B cell (primary cell): ENCODE measurements around the gene CPLX1. TPM values are rescaled to one million over a fixed set of nuclear protein-coding genes. Genes with fewer than 3 reads are reported as not detected.

Experiments
- ATAC-seq: fragments of 200-7000 bp; cut with Tn5 transposase; one replicate; pipeline ENCODE4 v1.10.0; 2021; ENCODE audit warnings: low read depth, mild to moderate bottlenecking, moderate number of reproducible peaks, moderate library complexity
- CTCF ChIA-PET: fragments of 350-600 bp; sonication (Branson Sonifier 250); formaldehyde crosslinking; loops from one replicate; lab custom pipeline; 2021; ENCODE audit warnings: antibody characterized with exemption, inconsistent platforms; lab: Charles Lee
- POLR2A ChIA-PET: fragments of 350-600 bp; sonication (Branson Sonifier 250); formaldehyde crosslinking; loops from one replicate; lab custom pipeline; 2021; ENCODE audit warnings: antibody characterized with exemption; lab: Charles Lee
- DNase-seq: peaks from one replicate; pipeline ENCODE4 v3.0.0; 2013
- H2AFZ ChIP-seq: 2 replicates; pipeline ENCODE4 v1.6.1; 2012; ENCODE audit warnings: mild to moderate bottlenecking, low read depth, low read length; ENCODE audit not compliant: insufficient read depth, poor library complexity, severe bottlenecking
- H3K27ac ChIP-seq, 2 donors: 1 replicate in 1 of 2; 2 replicates in 1 of 2; pipeline ENCODE4 v1.5.1; 2012 to 2013; ENCODE audit warnings: low read length in 2 of 2, mild to moderate bottlenecking in 2 of 2, moderate library complexity in 1 of 2
- H3K27me3 ChIP-seq, 4 experiments: fragments of 200-600 bp in 1 of 4; sonication (generic) in 1 of 4; replicated peaks in 1 of 4; 1 replicate in 2 of 4; 2 replicates in 2 of 4; pipeline versions ENCODE4 v1.6.1 to v1.7.0; 2013 to 2016; ENCODE audit warnings: low read length in 3 of 4, mild to moderate bottlenecking in 2 of 4, mixed read lengths in 1 of 4, moderate library complexity in 1 of 4; ENCODE audit not compliant: insufficient read depth in 4 of 4, control insufficient read depth in 3 of 4; ENCODE audit errors: control extremely low read depth in 1 of 4
- H3K36me3 ChIP-seq, 2 experiments: replicated peaks in 1 of 2; 1 replicate in 1 of 2; 2 replicates in 1 of 2; pipeline versions ENCODE4 v1.6.1 to v1.7.1; 2013; ENCODE audit warnings: low read length in 1 of 2; ENCODE audit not compliant: insufficient read depth in 2 of 2, control insufficient read depth in 1 of 2; ENCODE audit errors: control extremely low read depth in 1 of 2, extremely low read depth in 1 of 2
- H3K4me1 ChIP-seq, 2 donors: fragments of 200-600 bp in 1 of 2; sonication (generic) in 1 of 2; 1 replicate in 1 of 2; 2 replicates in 1 of 2; pipeline versions ENCODE4 v1.5.1 to v1.6.1; 2013 to 2017; ENCODE audit warnings: low read length in 2 of 2; ENCODE audit not compliant: control insufficient read depth in 2 of 2, insufficient read depth in 2 of 2
- H3K4me2 ChIP-seq: replicated peaks from 2 replicates; pipeline ENCODE3; 2012; ENCODE audit warnings: mild to moderate bottlenecking, low read depth, low read length; ENCODE audit not compliant: poor library complexity, severe bottlenecking
- H3K4me3 ChIP-seq, 5 experiments: fragments of 200-600 bp in 1 of 5; sonication (generic) in 1 of 5; 1 replicate in 3 of 5; 2 replicates in 2 of 5; pipeline versions ENCODE4 v1.5.1 to v1.7.0; 2011 to 2016; ENCODE audit warnings: low read length in 4 of 5, mild to moderate bottlenecking in 4 of 5, low read depth in 2 of 5, control low read depth in 1 of 5, moderate library complexity in 1 of 5; ENCODE audit not compliant: insufficient read depth in 1 of 5; ENCODE audit errors: control extremely low read depth in 1 of 5, extremely low read depth in 1 of 5
- H3K79me2 ChIP-seq: fragments of 200-600 bp; sonication (generic); one replicate; pipeline ENCODE4 v1.6.0; 2016; ENCODE audit warnings: low read length; ENCODE audit not compliant: control insufficient read depth, insufficient read depth
- H3K9ac ChIP-seq: fragments of 200-600 bp; sonication (generic); 2 replicates; pipeline ENCODE4 v1.6.1; 2017; ENCODE audit warnings: mild to moderate bottlenecking, low read length, moderate library complexity
- H3K9me3 ChIP-seq, 3 donors: one replicate each; pipeline versions ENCODE4 v1.6.1 to v1.7.1; 2013; ENCODE audit warnings: low read length in 2 of 3; ENCODE audit not compliant: control insufficient read depth in 2 of 3, insufficient read depth in 1 of 3; ENCODE audit errors: control extremely low read depth in 1 of 3
- H4K20me1 ChIP-seq: 2 replicates; pipeline ENCODE4 v1.6.0; 2012; ENCODE audit warnings: mild to moderate bottlenecking, low read length; ENCODE audit not compliant: insufficient read depth, control insufficient read depth, poor library complexity, severe bottlenecking
- H3K27ac Mint-ChIP-seq: one replicate; pipeline ENCODE4 v1.8.0; 2021; ENCODE audit warnings: mixed read lengths
- H3K27me3 Mint-ChIP-seq: one replicate; pipeline ENCODE4 v1.8.0; 2021; ENCODE audit warnings: mixed read lengths
- H3K4me1 Mint-ChIP-seq: one replicate; pipeline ENCODE4 v1.8.0; 2021; ENCODE audit warnings: mixed read lengths
- H3K4me3 Mint-ChIP-seq: one replicate; pipeline ENCODE4 v1.8.0; 2021; ENCODE audit warnings: mixed read lengths
- H3K9me3 Mint-ChIP-seq: one replicate; pipeline ENCODE4 v1.8.0; 2022; ENCODE audit warnings: mixed read lengths; ENCODE audit not compliant: insufficient read depth
- EZH2 ChIP-seq: IDR thresholded peaks from 2 replicates; pipeline ENCODE4 v1.6.1; 2012; ENCODE audit warnings: borderline replicate concordance, low read depth, mild to moderate bottlenecking, moderate library complexity, low read length; ENCODE audit not compliant: insufficient read depth, poor library complexity, severe bottlenecking
- WGBS: methylation state at CpG from one replicate; pipeline ENCODE4 v1.1.5; 2013; ENCODE audit warnings: missing lambda C conversion rate; ENCODE audit not compliant: insufficient coverage; 5-methylcytosine and 5-hydroxymethylcytosine counted together
- intact Hi-C: fragments of 100-400 bp; cut with micrococcal nuclease; formaldehyde crosslinking; loops from one replicate; pipeline ENCODE4 v1.10.0; 2022
- polyA plus RNA-seq: library from polyadenylated mRNA; depleted of rRNA; stranded (reverse); fragments of >200 nt; gene quantifications from 2 replicates; pipeline ENCODE4 v1.2.3, GENCODE V29; 2012
- total RNA-seq, 2 donors: library from RNA; stranded (reverse); fragments of 120-200 nt in 1 of 2; gene quantifications; 1 replicate in 1 of 2; 2 replicates in 1 of 2; pipeline versions ENCODE4 v1.2.3 to v1.2.4, GENCODE V29; 2013 to 2022
- TF ChIP-seq, protein P1 (sequence below): fragments of 200-600 bp; IDR thresholded peaks from one replicate; pipeline ENCODE4 v1.8.0; 2022; ENCODE audit warnings: antibody characterized with exemption, mild to moderate bottlenecking

Gene CPLX1
- total and polyA plus RNA-seq, 2 donors (not counting 1 experiment from before 2014, with no cell fraction given), result not detected

- no peak overlapping the region for H2AFZ ChIP-seq
- no peak overlapping the region for H3K4me2 ChIP-seq
- ATAC-seq (no peak), DNase-seq (no peak)
- intact Hi-C loops, result no loop called here
- ChIA-PET POLR2A (interaction anchor here (0.7 kb wide), 1 partner anchor 173 kb away, joined by 3 read pairs; no protein-coding TSS in a partner anchor), CTCF (no interaction called here)
- no peaks in the 10 kb centered on the region for H4K20me1 ChIP-seq
- no peaks in the 10 kb centered on the region for H3K36me3 ChIP-seq
- TF ChIP-seq, protein P1, sequence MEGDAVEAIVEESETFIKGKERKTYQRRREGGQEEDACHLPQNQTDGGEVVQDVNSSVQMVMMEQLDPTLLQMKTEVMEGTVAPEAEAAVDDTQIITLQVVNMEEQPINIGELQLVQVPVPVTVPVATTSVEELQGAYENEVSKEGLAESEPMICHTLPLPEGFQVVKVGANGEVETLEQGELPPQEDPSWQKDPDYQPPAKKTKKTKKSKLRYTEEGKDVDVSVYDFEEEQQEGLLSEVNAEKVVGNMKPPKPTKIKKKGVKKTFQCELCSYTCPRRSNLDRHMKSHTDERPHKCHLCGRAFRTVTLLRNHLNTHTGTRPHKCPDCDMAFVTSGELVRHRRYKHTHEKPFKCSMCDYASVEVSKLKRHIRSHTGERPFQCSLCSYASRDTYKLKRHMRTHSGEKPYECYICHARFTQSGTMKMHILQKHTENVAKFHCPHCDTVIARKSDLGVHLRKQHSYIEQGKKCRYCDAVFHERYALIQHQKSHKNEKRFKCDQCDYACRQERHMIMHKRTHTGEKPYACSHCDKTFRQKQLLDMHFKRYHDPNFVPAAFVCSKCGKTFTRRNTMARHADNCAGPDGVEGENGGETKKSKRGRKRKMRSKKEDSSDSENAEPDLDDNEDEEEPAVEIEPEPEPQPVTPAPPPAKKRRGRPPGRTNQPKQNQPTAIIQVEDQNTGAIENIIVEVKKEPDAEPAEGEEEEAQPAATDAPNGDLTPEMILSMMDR, result no peak
- TF ChIP-seq EZH2, result no peak
- H3K4me1 ChIP-seq, result no peaks in the 10 kb centered on the region
- no peaks in the 10 kb centered on the region for H3K79me2 ChIP-seq
- H3K4me1 Mint-ChIP-seq, result no peaks in the 10 kb centered on the region
- H3K9me3 ChIP-seq, result peaks cover 0 to 8% (median 0%) of the 10 kb centered on the region in 3 donors
- peaks cover 0 to 32% (median 3%) of the 10 kb centered on the region in 4 experiments for H3K27me3 ChIP-seq
- H3K27ac ChIP-seq, result no peak overlapping the region
- no peak overlapping the region for H3K27ac Mint-ChIP-seq
- H3K9ac ChIP-seq, result no peak overlapping the region
- 28% methylated on average over 8 of the region's 11 CpGs for WGBS
- H3K4me3 ChIP-seq, result no peak overlapping the region
- no peaks in the 10 kb centered on the region for H3K9me3 Mint-ChIP-seq
- peaks cover 53% of the 10 kb centered on the region for H3K27me3 Mint-ChIP-seq
- H3K4me3 Mint-ChIP-seq, result no peak overlapping the region
Observed at GRCh38 chr4:815464-816146, 10.3 kb downstream of the CPLX1 start.

GRCh38 chr4:814312-814850 lies 11.5 kb downstream of the CPLX1 start:
- no peak for ATAC-seq
- TF ChIP-seq EZH2, result no peak
- TF ChIP-seq, protein P1, result no peak
- Mint-ChIP-seq H3K27me3 (peaks cover 53% of the 10 kb centered on the region), H3K4me1 (no peaks in the 10 kb centered on the region), H3K27ac (no peak overlapping the region), H3K9me3 (no peaks in the 10 kb centered on the region), H3K4me3 (no peak overlapping the region)
- peaks cover 0 to under 1% (median 0%) of the 10 kb centered on the region in 3 donors for H3K9me3 ChIP-seq
- H3K4me3 ChIP-seq, result no peak overlapping the region
- no peak overlapping the region for H3K4me2 ChIP-seq
- no peak for DNase-seq
- intact Hi-C loops, result no loop called here
- no peaks in the 10 kb centered on the region for H3K36me3 ChIP-seq
- peaks cover 0 to 27% (median 3%) of the 10 kb centered on the region in 4 experiments for H3K27me3 ChIP-seq
- 86% methylated on average over 14 of the region's 14 CpGs for WGBS
- POLR2A ChIA-PET, result interaction anchor here (0.7 kb wide), 1 partner anchor 175 kb away, joined by 3 read pairs; no protein-coding TSS in a partner anchor
- no peak overlapping the region for H3K9ac ChIP-seq
- CTCF ChIA-PET, result no interaction called here
- no peak overlapping the region for H3K27ac ChIP-seq
- H4K20me1 ChIP-seq, result no peaks in the 10 kb centered on the region
- no peaks in the 10 kb centered on the region for H3K4me1 ChIP-seq
- H2AFZ ChIP-seq, result no peak overlapping the region
- H3K79me2 ChIP-seq, result no peaks in the 10 kb centered on the region
